Cerebellar nuclear complex (tissue), 1 donor: ENCODE results near the gene HAO1.
"Not testable (repeated sequence)": the region's sequence is repeated elsewhere in the genome, so short reads cannot be mapped to it uniquely, and the experiment has no call there.

ENCODE experiments used
- DNase-seq, 2 experiments: peaks; one replicate each; lab custom pipeline; 2025; lab: John Stamatoyannopoulos, UW

Gene HAO1

GRCh38 chr20:7940341-7940740, at the start of gene HAO1:
Gene HAO1, minus strand, starts transcription at chr20:7940458. Its CDS starts 36 bp downstream, at chr20:7940422.
- DNase-seq: no peak

- DNase-seq: no peak
Measured at GRCh38 chr20:7989379-7989778, 49.1 kb upstream of the HAO1 start.

- DNase-seq: no peak
Measured at GRCh38 chr20:7985916-7986315, 45.7 kb upstream of the HAO1 start.

- DNase-seq: no peak
Measured at GRCh38 chr20:7984192-7984591, 43.9 kb upstream of the HAO1 start.

- no peak for DNase-seq
Measured at GRCh38 chr20:7981374-7981773, 41.1 kb upstream of the HAO1 start.

GRCh38 chr20:7980332-7981046, 40.2 kb upstream of the HAO1 start:
- no peak for DNase-seq

- no peak for DNase-seq
Measured at GRCh38 chr20:7977709-7978108, 37.5 kb upstream of the HAO1 start.

GRCh38 chr20:7975851-7976414, 35.7 kb upstream of the HAO1 start:
- no peak for DNase-seq

GRCh38 chr20:7974785-7975435, 34.7 kb upstream of the HAO1 start:
- DNase-seq: no peak

- no peak for DNase-seq
Measured at GRCh38 chr20:7971536-7972280, 31.4 kb upstream of the HAO1 start.

- no peak for DNase-seq
Measured at GRCh38 chr20:7967199-7967844, 27.1 kb upstream of the HAO1 start.

- DNase-seq: no peak
Measured at GRCh38 chr20:7966176-7966575, 25.9 kb upstream of the HAO1 start.

GRCh38 chr20:7959484-7959883, 19.2 kb upstream of the HAO1 start:
- DNase-seq: no peak

- DNase-seq: not testable (repeated sequence)
Measured at GRCh38 chr20:7956561-7956960, 16.3 kb upstream of the HAO1 start.

- DNase-seq: no peak
Measured at GRCh38 chr20:7950387-7950786, 10.1 kb upstream of the HAO1 start.

GRCh38 chr20:7943891-7944290, 3.6 kb upstream of the HAO1 start:
- no peak for DNase-seq

- DNase-seq: no peak
Measured at GRCh38 chr20:7939663-7940062, 595 bp downstream of the HAO1 start.

- DNase-seq: no peak
Measured at GRCh38 chr20:7938058-7938457, 2.2 kb downstream of the HAO1 start.

- no peak for DNase-seq
Measured at GRCh38 chr20:7937328-7937727, 2.9 kb downstream of the HAO1 start.

GRCh38 chr20:7935027-7935551, 5.2 kb downstream of the HAO1 start:
- no peak for DNase-seq

- no peak for DNase-seq
Measured at GRCh38 chr20:7933346-7933745, 6.9 kb downstream of the HAO1 start.

GRCh38 chr20:7930343-7930742, 9.9 kb downstream of the HAO1 start:
- no peak for DNase-seq
